Liver (tissue), 9 donors: ENCODE measurements around the gene BANK1. TPM values are rescaled to one million over a fixed set of nuclear protein-coding genes. Genes with fewer than 3 reads are reported as not detected.

Source experiments
- DNase-seq: peaks from one replicate; pipeline ENCODE4 v3.0.0-alpha.2; 2017; ENCODE audit warnings: low spot score
- H3K27ac ChIP-seq, 2 donors: one replicate each; pipeline ENCODE4 v1.7.0; 2013; ENCODE audit warnings: inconsistent platforms in 2 of 2, low read length in 2 of 2, control low read depth in 1 of 2, low read depth in 1 of 2, mild to moderate bottlenecking in 1 of 2
- H3K27me3 ChIP-seq, 4 donors: one replicate each; pipeline versions ENCODE4 v1.6.1 to v1.7.0; 2013; ENCODE audit warnings: low read length in 3 of 4, inconsistent platforms in 1 of 4, mild to moderate bottlenecking in 1 of 4, moderate library complexity in 1 of 4; ENCODE audit not compliant: control insufficient read depth in 4 of 4, insufficient read depth in 4 of 4
- H3K36me3 ChIP-seq, 4 donors: one replicate each; pipeline versions ENCODE4 v1.6.1 to v1.7.0; 2013; ENCODE audit warnings: low read length in 3 of 4, mild to moderate bottlenecking in 3 of 4, low read depth in 1 of 4, moderate library complexity in 1 of 4; ENCODE audit not compliant: control insufficient read depth in 4 of 4, insufficient read depth in 3 of 4
- H3K4me1 ChIP-seq, 4 donors: one replicate each; pipeline versions ENCODE4 v1.6.1 to v1.7.0; 2013; ENCODE audit warnings: low read length in 3 of 4, mild to moderate bottlenecking in 3 of 4, moderate library complexity in 1 of 4; ENCODE audit not compliant: control insufficient read depth in 4 of 4, insufficient read depth in 4 of 4
- H3K4me3 ChIP-seq, 3 donors: one replicate each; pipeline versions ENCODE4 v1.6.1 to v1.7.0; 2013; ENCODE audit warnings: low read length in 3 of 3, control low read depth in 1 of 3, low read depth in 1 of 3, mild to moderate bottlenecking in 1 of 3
- H3K9ac ChIP-seq, 2 donors: one replicate each; pipeline ENCODE4 v1.7.0; 2013; ENCODE audit warnings: low read length in 2 of 2, mild to moderate bottlenecking in 2 of 2, moderate library complexity in 2 of 2, control low read depth in 1 of 2, low read depth in 1 of 2
- H3K9me3 ChIP-seq, 4 donors: one replicate each; pipeline versions ENCODE4 v1.6.1 to v1.7.0; 2013; ENCODE audit warnings: low read length in 3 of 4; ENCODE audit not compliant: control insufficient read depth in 4 of 4
- EGR1 ChIP-seq, 2 donors: IDR thresholded peaks; 2 replicates each; pipeline ENCODE4 v1.6.1; 2016 to 2018; ENCODE audit warnings: antibody characterized with exemption in 2 of 2, low read depth in 2 of 2
- FOXA1 ChIP-seq: IDR thresholded peaks from 2 replicates; pipeline ENCODE4 v1.6.1; 2016; ENCODE audit warnings: antibody characterized with exemption
- FOXA2 ChIP-seq: IDR thresholded peaks from 2 replicates; pipeline ENCODE4 v1.6.1; 2016; ENCODE audit warnings: antibody characterized with exemption
- GABPA ChIP-seq, 2 donors: IDR thresholded peaks in 1 of 2; conservative IDR thresholded peaks in 1 of 2; 2 replicates each; pipeline ENCODE4 v1.6.1; 2016; ENCODE audit warnings: antibody characterized with exemption in 2 of 2, mild to moderate bottlenecking in 1 of 2, moderate library complexity in 1 of 2
- HNF4A ChIP-seq, 2 donors: conservative IDR thresholded peaks; 2 replicates each; pipeline ENCODE4 v1.6.1; 2016; ENCODE audit warnings: antibody characterized with exemption in 2 of 2, mild to moderate bottlenecking in 2 of 2
- JUND ChIP-seq, 2 donors: IDR thresholded peaks; 2 replicates each; pipeline ENCODE4 v1.6.1; 2016; ENCODE audit warnings: antibody characterized with exemption in 2 of 2
- NR2F2 ChIP-seq: IDR thresholded peaks from 2 replicates; pipeline ENCODE4 v1.6.1; 2016; ENCODE audit warnings: antibody characterized with exemption
- RAD21 ChIP-seq, 2 donors: IDR thresholded peaks; 2 replicates each; pipeline ENCODE4 v1.6.1; 2016; ENCODE audit warnings: antibody characterized with exemption in 2 of 2, mild to moderate bottlenecking in 2 of 2
- RXRA ChIP-seq, 2 donors: IDR thresholded peaks; 2 replicates each; pipeline ENCODE4 v1.6.1; 2017 to 2018; ENCODE audit warnings: antibody characterized with exemption in 2 of 2, mild to moderate bottlenecking in 1 of 2
- TAF1 ChIP-seq: conservative IDR thresholded peaks from 2 replicates; pipeline ENCODE4 v1.6.1; 2016; ENCODE audit warnings: antibody characterized with exemption, mild to moderate bottlenecking
- YY1 ChIP-seq: IDR thresholded peaks from 2 replicates; pipeline ENCODE4 v1.6.1; 2016; ENCODE audit warnings: antibody characterized with exemption, mild to moderate bottlenecking
- WGBS: extraction: QIAGEN DNeasy Blood & Tissue Kit; methylation state at CpG from one replicate; pipeline ENCODE4 v1.1.7; 2013; 5-methylcytosine and 5-hydroxymethylcytosine counted together
- polyA plus RNA-seq, 2 donors: library from polyadenylated mRNA; stranded (reverse) in 1 of 2; unstranded in 1 of 2; fragments of 200-250 nt in 1 of 2; fragments of >200 nt in 1 of 2; fragmentation: Nextera tagmentation in 1 of 2; extraction: Ambion mirVana in 1 of 2; gene quantifications; one replicate each; pipeline versions ENCODE4 v1.2.1 to v1.2.3, GENCODE V29; 2013 to 2015
- total RNA-seq, 2 donors: library from RNA; depleted of rRNA; stranded (reverse); fragments of >200 nt; gene quantifications; one replicate each; pipeline ENCODE4 v1.2.3, GENCODE V29; 2014
- TF ChIP-seq, protein P1 (sequence below): IDR thresholded peaks from 2 replicates; pipeline ENCODE4 v1.6.1; 2016; ENCODE audit warnings: antibody characterized with exemption
- TF ChIP-seq, protein P2 (sequence below): IDR thresholded peaks from 2 replicates; pipeline ENCODE4 v1.6.1; 2016; ENCODE audit warnings: antibody characterized with exemption, mild to moderate bottlenecking
- TF ChIP-seq, protein P3 (sequence below): IDR thresholded peaks from 2 replicates; pipeline ENCODE4 v1.6.1; 2016; ENCODE audit warnings: antibody characterized with exemption
- TF ChIP-seq, protein P4 (sequence below): IDR thresholded peaks from 2 replicates; pipeline ENCODE4 v1.6.1; 2016; ENCODE audit warnings: antibody characterized with exemption
- donor health status: healthy.
- donor health status: healthy.
- donor health status: healthy.
- donor health status: healthy.
- donor health status: healthy.

The BANK1 gene
- total and polyA plus RNA-seq, 4 donors: 0.06 to 1.7 (median 0.35) TPM

DNA sequence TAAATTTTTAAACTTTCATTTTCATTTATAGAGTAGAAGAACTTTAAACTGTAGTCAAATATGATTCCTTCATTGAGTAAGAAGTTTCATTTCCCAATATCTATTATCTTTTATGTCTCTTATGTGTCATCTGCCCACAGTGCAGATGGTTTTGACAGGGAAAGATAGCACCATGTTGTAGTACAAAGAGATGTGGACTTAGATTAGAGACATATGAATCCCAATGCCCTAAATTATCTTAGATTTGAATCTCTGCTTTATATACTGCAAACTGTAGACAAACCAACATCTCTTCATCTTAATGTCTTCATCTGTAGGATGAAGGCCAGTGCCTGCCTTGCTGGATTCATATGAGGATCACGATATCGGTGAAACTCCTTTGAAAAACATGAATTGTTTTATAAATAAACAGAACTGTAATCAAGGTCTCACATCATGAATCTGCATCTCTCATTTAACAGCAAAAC, 217.5 kb downstream of the BANK1 start:
- 93% methylated on average over 2 of the region's 2 CpGs for WGBS
- H3K4me3 ChIP-seq: no peak overlapping the region
- no peak for TF ChIP-seq HNF4A (conservative IDR thresholded peaks at IDR 0.05)
- TF ChIP-seq, protein P1, sequence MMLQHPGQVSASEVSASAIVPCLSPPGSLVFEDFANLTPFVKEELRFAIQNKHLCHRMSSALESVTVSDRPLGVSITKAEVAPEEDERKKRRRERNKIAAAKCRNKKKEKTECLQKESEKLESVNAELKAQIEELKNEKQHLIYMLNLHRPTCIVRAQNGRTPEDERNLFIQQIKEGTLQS: no peak
- TF ChIP-seq, protein P2, sequence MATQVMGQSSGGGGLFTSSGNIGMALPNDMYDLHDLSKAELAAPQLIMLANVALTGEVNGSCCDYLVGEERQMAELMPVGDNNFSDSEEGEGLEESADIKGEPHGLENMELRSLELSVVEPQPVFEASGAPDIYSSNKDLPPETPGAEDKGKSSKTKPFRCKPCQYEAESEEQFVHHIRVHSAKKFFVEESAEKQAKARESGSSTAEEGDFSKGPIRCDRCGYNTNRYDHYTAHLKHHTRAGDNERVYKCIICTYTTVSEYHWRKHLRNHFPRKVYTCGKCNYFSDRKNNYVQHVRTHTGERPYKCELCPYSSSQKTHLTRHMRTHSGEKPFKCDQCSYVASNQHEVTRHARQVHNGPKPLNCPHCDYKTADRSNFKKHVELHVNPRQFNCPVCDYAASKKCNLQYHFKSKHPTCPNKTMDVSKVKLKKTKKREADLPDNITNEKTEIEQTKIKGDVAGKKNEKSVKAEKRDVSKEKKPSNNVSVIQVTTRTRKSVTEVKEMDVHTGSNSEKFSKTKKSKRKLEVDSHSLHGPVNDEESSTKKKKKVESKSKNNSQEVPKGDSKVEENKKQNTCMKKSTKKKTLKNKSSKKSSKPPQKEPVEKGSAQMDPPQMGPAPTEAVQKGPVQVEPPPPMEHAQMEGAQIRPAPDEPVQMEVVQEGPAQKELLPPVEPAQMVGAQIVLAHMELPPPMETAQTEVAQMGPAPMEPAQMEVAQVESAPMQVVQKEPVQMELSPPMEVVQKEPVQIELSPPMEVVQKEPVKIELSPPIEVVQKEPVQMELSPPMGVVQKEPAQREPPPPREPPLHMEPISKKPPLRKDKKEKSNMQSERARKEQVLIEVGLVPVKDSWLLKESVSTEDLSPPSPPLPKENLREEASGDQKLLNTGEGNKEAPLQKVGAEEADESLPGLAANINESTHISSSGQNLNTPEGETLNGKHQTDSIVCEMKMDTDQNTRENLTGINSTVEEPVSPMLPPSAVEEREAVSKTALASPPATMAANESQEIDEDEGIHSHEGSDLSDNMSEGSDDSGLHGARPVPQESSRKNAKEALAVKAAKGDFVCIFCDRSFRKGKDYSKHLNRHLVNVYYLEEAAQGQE: no peak
- TF ChIP-seq YY1: no peak
- TF ChIP-seq, protein P3, sequence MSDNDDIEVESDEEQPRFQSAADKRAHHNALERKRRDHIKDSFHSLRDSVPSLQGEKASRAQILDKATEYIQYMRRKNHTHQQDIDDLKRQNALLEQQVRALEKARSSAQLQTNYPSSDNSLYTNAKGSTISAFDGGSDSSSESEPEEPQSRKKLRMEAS: no peak
- no peak for TF ChIP-seq TAF1
- TF ChIP-seq EGR1 (IDR thresholded peaks at IDR 0.05; ENCODE audit: low read depth in 2 of 2): no peak
- TF ChIP-seq, protein P4, sequence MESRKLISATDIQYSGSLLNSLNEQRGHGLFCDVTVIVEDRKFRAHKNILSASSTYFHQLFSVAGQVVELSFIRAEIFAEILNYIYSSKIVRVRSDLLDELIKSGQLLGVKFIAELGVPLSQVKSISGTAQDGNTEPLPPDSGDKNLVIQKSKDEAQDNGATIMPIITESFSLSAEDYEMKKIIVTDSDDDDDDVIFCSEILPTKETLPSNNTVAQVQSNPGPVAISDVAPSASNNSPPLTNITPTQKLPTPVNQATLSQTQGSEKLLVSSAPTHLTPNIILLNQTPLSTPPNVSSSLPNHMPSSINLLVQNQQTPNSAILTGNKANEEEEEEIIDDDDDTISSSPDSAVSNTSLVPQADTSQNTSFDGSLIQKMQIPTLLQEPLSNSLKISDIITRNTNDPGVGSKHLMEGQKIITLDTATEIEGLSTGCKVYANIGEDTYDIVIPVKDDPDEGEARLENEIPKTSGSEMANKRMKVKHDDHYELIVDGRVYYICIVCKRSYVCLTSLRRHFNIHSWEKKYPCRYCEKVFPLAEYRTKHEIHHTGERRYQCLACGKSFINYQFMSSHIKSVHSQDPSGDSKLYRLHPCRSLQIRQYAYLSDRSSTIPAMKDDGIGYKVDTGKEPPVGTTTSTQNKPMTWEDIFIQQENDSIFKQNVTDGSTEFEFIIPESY: no peak
- no peak for TF ChIP-seq FOXA1
- TF ChIP-seq FOXA2: no peak
- no peak overlapping the region for H3K9ac ChIP-seq
- no peaks in the 10 kb centered on the region for H3K27me3 ChIP-seq
- H3K36me3 ChIP-seq: no peaks in the 10 kb centered on the region
- H3K9me3 ChIP-seq: no peaks in the 10 kb centered on the region
- H3K27ac ChIP-seq: no peak overlapping the region
- no peak for DNase-seq
- H3K4me1 ChIP-seq: no peaks in the 10 kb centered on the region

DNA sequence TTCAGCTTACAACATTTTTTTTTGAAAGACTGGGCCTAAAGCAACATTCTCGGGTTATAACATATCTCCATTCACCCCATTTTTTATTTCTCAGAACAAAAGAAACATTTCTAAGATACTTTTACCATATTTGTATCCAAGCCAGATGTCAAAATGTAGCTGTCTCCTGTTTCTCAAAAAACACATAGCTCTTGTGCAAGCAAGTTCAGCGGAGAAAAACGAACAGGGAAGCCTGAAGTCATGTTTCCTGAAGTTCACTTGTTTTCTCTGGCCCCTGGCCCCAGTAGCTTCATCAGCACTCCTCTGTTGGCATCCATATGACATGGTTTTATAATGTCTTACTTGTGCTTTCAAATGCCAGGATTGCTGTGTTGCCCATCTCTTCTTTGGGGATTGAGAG, 218.2 kb downstream of the BANK1 start:
- no peaks in the 10 kb centered on the region for H3K9me3 ChIP-seq
- H3K4me1 ChIP-seq: no peaks in the 10 kb centered on the region
- TF ChIP-seq, protein P3: no peak
- TF ChIP-seq GABPA (IDR thresholded peaks at IDR 0.05 in 1 of 2, conservative IDR thresholded peaks at IDR 0.05 in 1 of 2) (no peak), RXRA (IDR thresholded peaks at IDR 0.05) (no peak), FOXA1 (no peak), JUND (IDR thresholded peaks at IDR 0.05) (no peak), YY1 (no peak), RAD21 (IDR thresholded peaks at IDR 0.05) (no peak), TAF1 (no peak), FOXA2 (no peak), NR2F2 (no peak), EGR1 (IDR thresholded peaks at IDR 0.05; ENCODE audit: low read depth in 2 of 2) (no peak)
- TF ChIP-seq, protein P4: no peak
- TF ChIP-seq, protein P1: no peak
- H3K27me3 ChIP-seq: no peaks in the 10 kb centered on the region
- WGBS: 86% methylated on average over 3 of the region's 3 CpGs
- no peak overlapping the region for H3K9ac ChIP-seq
- no peak overlapping the region for H3K4me3 ChIP-seq
- no peak overlapping the region for H3K27ac ChIP-seq
- no peaks in the 10 kb centered on the region for H3K36me3 ChIP-seq
- no peak for DNase-seq
